Activated naive CD4-positive, alpha-beta T cell treated with Interleukin-2 at 50 U/mL for 16 hours (primary cell): ENCODE data around the gene ASB2.

Source experiments
- DNase-seq: peaks from one replicate; pipeline ENCODE4 v3.0.0-alpha.2; 2020

The ASB2 gene

GRCh38 chr14:94001016-94001415 lies 24.6 kb upstream of the ASB2 start:
- no peak for DNase-seq

- DNase-seq: no peak
Measured at GRCh38 chr14:94000267-94000666, 23.9 kb upstream of the ASB2 start.

DNA sequence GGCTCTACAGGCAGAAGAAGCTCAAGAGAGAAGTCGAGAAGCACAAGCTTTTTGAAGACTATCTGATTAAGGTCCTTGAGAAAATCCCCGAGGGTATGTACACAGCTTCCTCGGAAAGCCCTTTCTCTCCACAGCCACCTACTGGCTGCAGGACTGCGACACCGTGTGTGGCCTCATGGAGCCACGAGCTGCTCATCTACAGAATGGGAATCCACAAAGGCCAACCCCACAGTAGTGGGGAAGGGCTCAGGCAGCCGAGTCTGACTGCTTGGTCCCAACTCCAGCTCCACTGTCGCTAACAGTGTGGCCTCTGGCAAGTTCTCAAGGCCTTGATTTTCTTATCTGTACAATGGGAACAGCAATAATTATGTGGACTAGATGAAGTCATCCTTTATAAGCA lies 23.2 kb upstream of the ASB2 start:
- no peak for DNase-seq

DNA sequence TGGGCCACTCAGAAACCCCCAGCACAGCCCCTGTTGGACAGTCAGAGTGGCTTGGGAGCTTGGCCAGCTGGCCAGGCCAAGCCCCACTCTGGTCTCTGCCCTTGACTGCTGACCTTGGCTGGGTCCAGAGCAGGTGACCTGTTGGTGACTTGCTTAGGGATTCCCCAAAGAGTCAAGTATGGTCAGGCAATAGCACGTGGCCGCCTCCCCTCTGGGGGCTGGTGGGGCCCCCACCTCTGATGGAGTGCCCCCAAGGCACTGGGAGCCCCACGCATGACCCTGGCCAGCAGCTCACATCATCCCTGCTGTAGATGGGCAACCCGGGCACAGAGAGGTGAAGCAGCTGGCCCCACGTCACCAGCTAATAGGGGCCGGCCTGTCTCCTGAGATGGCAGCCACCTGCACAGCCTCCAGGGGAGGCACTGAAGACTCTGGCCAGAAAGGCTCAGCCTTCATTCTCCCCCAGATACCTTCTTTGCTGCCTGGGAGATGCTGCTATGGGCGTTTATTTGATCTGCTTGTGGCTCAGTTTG lies 22.6 kb upstream of the ASB2 start:
- no peak for DNase-seq

DNA sequence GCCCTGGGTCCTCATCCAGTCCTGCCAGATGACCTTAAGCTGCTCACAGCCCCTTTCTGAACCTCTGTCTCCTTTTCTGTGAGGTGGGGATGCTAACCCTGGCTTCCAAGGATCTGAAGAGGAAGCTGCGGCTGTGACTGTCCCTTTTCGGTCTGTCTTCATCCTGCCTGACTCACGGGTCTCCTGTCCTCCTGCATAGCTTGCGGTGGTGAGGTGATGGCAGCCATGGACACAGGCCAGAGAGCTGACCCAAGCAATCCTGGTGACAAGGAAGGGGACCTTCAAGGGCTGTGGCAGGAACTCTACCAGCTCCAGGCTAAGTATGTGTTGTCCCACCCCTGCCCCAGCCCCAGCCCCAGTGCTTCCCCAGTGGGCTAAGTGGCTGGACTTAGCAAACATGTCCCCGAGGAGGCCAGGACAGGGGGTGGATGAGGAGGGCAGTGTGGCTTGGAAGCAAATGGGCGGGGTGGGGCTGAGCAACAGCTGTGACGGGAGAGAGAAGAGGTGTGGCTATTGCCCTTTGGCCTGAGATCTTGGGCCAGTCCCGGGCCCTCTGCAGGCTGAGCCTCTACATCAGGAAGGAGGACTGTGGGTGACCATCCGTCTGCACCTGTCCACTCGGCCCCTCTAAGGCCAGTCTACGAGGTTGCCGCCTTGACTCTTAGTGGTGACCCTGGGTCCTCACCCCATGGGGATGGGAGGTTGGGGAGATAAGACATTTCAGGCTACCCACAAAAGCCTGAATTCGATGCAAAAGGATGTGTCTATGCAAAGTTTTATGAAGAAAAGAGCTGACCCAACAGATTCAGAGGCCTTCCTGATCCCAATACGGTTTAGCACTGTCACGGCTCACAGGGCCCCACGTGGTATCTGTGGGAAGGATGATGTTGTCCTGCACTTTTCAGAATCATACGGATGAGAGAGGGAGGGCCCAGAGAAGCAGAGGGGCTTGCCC lies 21.8 kb upstream of the ASB2 start:
- DNase-seq: no peak

GRCh38 chr14:93997082-93997481 lies 20.7 kb upstream of the ASB2 start, which contains the start of gene CCDC197:
Gene CCDC197, plus strand, starts transcription at chr14:93997301. Its CDS starts 831 bp downstream, at chr14:93998132.
- DNase-seq: no peak

GRCh38 chr14:93996130-93996695 lies 19.8 kb upstream of the ASB2 start:
- no peak for DNase-seq

DNA sequence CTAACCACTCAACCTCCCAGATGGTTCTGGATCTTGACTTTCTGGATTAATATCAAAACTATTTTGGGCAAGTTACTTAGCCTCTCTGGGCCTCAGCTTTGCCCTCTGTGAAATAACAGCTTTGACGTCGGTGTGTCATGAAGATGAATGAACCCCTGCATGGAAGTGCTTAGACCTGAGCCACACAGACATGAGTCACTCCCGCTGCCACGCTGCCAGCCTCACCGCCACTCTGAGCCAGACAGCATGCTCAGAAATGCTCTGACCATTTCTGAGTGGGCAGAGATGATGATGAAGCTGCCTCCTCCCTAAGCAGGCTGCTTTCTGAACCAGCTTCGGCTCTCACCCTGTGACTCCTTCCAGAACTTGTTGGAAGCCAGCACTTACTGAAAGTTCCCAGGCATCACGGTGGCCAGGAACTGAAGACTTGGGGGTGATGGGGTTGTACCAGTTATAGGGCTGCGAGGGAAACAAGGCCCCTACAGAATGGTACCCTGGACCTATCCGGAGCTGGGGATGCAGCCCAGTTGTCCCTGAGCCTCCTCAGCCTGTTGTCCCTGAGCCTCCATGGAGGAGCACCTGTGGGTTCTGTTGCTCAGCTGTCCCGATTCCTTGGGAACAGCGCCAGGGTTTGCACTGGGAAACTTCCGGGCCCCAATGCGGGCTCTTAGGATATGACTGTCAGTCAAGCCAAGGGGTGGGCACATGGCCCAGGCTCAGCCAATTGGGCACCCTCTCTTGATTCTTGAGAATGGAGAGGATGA lies 18.7 kb upstream of the ASB2 start:
- DNase-seq: peak; percentile 77

GRCh38 chr14:93993382-93993781 lies 17.0 kb upstream of the ASB2 start:
- no peak for DNase-seq

- DNase-seq: no peak
Measured at GRCh38 chr14:93991649-93992048, 15.3 kb upstream of the ASB2 start.

GRCh38 chr14:93991212-93991611 lies 14.8 kb upstream of the ASB2 start:
- no peak for DNase-seq

- DNase-seq: no peak
Measured at GRCh38 chr14:93989939-93990338, 13.6 kb upstream of the ASB2 start.

DNA sequence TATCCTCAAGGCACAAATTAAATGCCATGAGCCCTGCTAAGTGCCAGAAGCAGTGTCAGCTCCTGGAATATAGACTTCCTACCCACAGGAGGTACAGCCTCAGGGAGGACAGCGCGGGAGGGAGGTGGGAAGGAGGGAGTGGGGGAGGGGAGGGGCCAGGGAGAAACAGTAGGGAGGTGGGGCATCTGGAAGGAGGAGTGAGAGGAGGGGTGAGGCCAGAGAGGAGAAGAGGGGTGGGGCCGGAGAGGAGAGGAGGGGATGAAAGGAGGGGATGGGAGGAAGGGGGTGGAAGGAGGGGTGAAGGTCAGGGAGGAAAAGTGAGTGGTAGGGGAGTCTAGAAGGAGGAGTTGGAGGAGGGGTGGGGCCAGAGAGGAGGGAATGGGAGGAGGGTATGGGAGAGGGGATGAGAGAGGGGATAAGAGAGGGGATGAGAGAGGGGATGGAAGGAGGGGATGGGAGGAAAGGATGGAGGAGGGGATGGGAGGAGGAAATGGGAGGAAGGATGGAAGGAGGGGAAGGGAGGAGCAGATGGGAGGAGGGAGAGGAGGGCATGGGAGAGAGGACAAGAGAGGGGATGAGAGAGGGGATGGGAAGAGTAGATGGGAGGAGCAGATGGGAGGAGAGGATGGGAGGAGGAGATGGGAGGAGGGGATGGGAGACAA lies 11.6 kb upstream of the ASB2 start:
- DNase-seq: no peak

DNA sequence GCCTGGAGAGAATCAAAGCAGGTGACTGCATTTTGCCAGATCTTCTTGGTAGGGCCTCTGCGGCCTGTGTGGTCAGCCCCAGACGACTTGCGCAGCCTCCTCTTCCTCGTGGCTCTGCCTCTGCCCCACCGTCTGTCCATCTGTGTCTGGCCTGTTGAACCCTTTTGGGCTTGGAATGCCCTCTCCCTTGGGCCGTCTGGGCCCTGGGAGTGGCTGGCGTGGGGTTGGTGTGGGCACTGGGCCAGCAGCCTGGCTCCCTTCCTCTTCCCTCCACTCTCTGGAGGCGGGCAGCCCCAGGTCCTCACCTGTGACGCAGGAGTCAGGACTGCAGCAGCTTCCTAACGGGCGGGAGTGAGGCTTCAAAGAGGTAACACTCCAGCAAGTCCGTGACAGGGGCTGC lies 11.0 kb upstream of the ASB2 start:
- no peak for DNase-seq

GRCh38 chr14:93986955-93987354 lies 10.6 kb upstream of the ASB2 start:
- no peak for DNase-seq

DNA sequence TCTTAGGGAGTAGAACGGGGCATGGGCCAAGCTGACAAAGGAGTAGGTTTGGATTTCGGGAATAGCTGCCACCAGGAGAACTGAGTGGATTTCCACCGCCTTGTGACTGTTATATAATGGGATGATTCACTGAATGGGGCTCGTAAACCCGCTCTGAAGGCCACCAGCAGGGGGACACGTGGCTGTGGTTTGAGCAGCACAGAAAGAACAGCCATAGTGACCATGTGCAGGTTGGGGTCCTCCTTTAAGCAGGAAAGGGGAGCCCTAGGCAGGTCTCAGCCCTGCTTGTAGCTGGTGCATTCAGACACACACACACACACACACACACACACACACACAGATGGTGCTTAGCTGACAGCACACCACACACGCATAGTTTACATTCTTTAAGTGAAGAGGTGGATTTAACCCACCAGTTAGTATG lies 8.6 kb upstream of the ASB2 start:
- DNase-seq: no peak

- DNase-seq: no peak
Measured at GRCh38 chr14:93984070-93984469, 7.7 kb upstream of the ASB2 start.

DNA sequence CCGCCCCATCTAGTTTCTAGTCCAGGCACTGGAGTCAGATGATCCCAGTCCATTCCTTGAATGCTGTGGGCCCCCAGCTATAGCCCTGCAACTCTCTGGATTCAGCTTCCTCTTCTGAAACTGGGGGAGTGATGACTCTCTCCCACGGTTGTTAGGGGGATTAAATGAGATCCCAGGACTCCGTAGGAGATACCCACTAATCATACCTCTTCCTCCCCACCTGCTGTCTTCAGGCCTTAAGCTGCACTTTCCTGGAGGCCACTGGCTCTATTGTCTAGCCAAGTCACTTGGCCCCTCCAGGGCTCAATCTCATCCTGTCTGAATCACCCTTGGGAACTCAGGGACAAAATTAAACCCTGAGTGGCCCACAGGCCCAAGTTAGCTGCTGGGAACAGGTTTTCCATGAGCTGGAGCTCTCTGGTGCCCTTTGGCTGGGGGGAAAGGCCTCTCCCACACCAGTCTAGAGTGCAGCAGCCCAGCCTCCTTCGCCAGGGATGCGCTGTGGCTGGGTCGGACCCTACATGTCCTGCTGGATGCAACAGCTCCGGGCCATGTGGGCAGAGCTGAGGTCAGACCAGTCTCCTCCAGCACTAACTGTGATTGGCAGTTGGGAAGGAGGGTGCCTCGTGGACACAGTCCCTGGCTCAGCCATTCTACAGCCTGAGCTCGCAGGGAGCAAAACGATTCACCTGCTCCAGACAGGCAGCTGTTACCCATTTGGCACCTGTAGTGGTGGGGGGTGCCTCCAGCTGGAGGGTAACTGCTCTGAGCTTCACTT lies 6.0 kb upstream of the ASB2 start:
- DNase-seq: no peak

- no peak for DNase-seq
Measured at GRCh38 chr14:93981316-93982229, 5.2 kb upstream of the ASB2 start.

DNA sequence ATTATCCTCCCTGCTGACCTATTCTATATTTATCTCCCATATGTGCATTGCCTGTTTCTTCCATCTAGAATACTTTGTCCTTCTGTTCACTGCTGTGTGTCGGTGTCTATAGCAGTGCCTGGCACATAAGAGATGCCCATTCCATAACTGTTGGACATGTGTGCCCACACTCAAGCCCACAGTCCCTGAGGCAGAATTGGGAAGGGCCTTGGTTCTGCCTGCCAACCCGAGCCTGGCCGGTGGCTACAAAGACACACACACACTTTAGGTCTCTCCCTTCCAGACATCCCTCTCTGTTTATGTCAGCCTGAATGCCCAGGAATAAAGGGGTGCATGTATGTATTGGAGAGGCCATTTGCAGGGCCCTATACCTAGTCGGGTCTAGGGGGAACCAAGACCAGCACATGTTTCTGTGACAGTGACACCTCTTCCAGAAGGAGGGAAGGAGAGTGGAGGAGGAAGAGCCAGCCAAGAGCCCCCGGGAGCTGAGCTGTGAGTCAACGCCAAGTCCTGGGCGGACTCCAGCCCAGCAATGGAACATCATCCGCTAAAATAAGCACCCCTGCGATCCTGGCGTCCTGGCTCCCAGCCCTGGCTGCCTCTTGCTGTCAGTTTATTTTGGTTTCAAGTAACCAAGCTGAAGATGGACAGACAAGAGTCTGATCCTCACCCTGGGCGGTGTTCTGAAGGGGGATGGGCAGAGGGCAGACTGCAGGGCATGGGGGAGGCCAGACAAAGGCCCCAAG lies 4.3 kb upstream of the ASB2 start:
- DNase-seq: no peak
